NCI-H748 treated with DMSO at 0.1 percent for 48 hours (cell line): ENCODE data around the gene HIBCH.
"Not testable (repeated sequence)": the region's sequence is repeated elsewhere in the genome, so short reads cannot be mapped to it uniquely, and the experiment has no call there.

Experiments used
- DNase-seq: peaks from one replicate; lab custom pipeline; 2025; lab: John Stamatoyannopoulos, UW

HIBCH gene

DNA sequence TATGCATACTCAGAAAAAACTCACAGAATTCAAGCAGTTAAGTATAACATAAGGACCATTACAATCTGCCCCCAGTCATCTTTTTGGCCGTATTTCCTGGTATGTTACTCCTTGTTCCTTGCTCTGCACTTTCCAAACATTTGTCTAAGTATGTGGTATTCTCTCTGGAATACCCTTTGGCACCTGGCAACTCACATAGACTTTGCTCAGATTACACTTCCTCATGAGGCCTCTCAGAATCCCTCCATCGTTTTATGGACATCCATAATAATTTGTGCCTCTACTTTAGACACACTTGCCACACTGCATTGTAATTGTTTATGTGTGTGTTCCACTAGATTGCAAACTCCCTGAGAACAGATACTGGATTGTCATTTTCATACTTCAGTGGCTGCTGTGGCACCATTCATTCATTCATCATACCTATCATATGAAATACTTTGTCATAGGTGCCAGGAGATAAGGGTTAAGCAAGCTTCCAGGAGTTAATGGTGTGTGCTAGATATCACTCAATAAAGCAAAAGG is 84.0 kb downstream of the HIBCH start:
- no peak for DNase-seq

DNA sequence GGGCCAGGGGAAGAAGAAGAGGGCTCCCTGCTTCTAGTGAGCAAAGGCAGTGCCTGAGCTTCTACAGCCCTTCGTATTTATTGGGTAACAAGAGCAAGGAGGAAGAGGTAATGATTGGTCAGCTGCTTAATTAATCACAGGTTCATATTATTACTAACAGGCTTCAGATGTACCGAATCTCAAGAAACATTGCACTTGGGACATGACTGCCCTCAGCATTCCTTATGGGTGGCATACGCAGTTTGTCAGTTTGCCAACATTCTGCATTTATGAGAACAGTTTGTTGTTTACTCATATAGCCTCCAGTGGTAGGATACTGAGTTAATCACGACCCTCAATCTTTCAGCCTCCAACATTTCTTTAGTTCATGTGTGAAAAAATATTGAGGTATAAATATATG is 84.5 kb downstream of the HIBCH start:
- DNase-seq, result no peak

DNA sequence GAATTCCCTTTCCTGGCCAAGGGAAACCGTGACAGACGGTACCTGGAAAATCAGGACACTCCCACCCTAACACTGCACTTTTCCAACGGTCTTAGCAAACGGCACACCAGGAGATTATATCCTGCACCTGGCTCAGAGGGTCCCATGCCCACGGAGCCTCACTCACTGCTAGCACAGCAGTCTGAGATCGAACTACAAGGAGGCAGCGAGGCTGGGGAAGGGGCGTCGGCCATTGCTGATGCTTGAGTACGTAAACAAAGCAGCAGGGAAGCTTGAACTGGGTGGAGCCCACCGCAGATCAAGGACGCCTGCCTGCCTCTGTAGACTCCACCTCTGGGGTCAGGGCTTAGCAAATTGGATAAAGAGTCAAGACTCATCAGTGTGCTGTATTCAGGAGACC is 95.6 kb downstream of the HIBCH start:
- not testable (repeated sequence) for DNase-seq

DNA sequence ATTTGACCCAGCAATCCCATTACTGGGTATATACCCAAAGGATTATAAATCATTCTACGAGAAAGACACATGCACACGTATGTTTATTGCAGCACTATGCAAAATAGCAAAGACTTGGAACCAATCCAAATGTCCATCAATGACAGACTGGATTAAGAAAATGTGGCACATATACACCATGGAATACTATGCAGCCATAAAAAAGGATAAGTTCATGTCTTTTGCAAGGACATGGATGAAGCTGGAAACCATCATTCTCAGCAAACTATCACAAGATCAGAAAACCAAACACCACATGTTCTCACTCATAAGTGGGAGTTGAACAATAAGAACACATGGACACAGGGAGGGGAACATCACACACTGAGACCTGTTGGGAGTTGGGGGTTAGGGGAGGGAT is 96.9 kb downstream of the HIBCH start:
- DNase-seq, result not testable (repeated sequence)

DNA sequence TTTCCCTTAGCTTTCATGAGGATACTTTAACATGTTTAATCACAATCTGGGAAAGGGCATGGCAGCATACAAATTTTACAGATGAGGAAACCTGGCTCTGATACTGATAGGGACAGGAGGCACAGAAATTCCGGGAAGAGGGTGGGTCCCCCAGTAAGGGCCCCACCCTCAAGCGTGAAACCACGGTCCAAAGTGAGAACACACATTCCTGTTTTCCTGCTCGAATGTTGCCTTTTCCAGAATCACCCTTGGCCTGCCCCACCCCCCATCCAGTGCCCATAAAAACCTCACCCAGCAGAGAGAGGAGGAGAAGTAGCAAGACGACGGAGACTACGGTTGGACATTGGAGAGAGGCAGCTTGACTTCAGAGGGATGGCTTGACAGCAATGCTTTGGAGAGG is 98.2 kb downstream of the HIBCH start:
- no peak for DNase-seq

DNA sequence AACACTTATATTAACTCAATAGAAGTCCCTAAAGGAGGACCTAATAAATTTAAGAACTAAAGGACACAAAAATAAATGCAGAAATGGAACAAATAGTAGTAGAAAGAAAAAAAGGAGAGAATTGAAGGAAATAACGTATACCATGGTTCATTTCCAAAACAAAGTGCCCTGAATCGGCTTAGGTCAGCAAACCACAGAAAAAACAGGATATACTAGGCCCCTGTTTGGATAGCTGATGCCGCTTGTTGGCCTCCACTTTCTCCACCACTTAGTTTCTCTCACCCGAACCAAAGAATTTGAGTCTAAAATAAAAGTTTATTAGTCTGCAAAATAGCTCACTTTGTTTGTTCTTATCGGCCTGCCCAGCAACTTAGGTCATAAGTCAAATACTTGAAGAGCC is 100.4 kb downstream of the HIBCH start:
- no peak for DNase-seq

DNA sequence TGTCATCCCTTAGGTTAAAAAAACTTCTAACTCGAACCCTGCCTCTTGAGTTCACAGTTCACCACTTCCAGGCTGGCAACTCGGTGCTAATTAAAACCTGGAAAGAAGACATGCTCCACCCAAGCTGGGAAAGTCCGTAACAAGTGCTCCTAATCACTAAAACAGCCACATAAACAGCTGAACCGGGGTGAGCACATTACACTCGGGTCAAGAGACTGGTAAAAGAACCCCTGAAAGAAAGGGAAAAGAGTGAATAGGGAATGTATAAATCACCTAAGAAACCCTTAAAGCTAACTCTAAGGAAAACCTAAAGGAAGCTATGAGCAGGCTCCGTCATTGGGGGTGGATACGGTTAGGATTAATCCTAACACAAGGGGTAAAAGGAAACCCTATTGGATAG is 102.0 kb downstream of the HIBCH start:
- DNase-seq, result no peak

DNA sequence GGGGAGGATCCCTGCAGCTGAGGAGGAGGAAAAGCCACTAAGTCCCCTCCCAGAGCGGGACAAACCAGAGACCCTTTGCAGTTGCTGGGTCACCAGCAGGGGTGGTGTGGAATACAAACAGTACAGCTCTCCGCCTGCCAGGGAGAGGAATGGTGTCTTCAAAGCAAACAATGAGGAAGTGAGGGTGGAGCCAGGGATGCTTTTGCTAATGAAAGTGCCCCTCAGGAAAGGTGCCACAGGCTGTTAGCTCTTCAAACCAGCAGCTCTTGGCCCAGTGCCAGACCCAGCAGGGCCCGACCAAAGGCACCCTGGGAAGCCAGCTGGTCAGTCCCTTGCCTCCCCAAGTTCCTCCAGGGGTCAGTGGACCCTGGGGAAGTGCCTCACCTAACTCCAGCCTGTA is 102.8 kb downstream of the HIBCH start:
- peak; percentile 76 for DNase-seq

DNA sequence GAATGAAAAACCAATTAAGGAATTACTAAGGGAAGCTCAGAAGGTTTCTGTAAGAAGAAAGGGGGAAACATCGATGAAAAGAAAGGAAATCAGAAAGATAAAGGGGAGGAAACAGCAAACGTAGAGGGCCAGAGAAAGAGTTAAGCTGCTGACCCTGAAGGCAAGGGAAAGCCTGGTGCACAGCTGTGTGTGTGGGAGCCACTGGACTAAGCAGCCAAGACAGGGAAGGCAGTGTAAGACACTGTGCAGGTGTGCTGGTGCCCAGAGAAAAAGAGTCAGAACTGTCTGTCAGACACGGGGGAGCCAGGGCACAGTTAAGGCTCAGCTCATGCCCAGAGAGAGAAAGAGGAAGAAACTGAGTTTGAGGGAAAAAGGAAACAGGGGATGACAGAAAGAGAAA is 104.0 kb downstream of the HIBCH start:
- no peak for DNase-seq

DNA sequence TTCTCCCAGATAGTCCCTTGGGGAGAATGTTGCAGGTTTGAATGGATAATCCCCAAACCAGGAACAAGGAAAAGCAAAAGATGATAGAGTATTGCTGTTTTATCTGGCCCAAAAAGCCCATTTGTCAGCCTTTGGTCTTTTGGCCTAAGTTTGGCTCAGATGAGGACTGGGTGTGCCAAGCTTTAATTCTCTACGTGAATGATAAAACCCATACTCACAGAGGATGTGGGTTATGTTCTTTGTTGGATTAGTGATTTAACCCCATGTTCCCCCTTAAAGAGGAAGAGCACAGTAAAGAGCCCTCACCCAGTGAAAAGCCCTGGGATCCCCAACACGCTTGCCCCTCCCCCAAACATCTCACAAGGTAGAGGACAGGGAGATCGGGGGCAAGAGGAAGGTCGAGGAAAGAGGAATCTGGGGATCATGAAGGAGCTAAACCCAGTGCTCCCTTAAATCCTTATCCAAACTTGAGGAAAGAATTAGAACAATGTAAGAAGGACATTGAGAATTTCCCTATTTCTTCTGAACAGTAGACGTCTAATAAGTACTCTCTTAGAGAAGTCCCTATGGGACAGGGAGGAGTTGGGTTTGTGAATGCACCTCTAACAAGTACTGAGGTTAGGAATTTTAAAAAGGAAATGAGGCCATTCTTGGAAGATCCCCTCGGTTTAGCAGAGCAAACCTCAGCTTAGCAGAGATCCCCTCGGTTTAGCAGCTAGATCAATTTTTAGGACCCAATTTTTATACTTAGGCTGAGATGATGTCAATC is 105.0 kb downstream of the HIBCH start:
- no peak for DNase-seq

DNA sequence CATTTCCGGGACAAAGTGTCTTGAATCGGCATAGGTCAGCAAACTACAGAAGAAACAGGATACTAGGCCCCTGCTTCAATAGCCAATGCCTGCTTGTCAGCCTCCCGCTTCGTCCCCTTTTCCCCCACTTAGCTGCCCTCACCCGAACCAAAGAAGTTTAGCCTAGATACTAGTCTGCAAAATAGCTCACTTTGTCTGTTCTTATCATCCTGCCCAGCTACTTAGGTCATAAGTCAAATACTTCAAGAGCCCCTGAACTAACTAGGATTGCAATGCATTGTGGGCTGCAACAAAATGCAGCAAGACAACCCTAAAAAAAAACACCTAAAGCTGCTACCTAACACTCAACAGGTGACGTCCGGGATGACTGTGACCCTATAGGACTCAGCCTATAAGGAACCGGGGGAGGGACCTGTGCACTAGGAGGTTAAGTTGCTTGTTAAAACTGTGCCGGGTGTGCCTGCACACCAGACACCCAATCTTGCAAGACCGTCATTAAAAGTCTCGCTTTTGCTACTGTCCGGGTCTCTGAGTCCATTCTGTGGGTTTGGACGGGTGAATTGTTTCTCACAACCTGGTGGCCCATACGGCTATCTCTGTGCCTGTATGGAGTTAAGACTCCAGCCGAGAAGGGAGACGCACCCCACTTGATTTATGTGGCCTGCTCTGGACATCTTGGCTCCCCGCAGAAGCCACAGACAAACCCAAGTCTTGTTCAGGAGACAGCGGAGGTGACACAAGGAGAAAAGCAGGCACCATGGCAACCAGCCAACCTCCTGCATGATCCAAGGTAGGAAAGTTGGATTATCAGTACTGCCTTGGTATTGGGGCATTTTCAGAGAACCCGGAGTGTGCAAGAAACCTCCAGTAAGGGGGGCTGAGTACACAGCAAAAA is 105.9 kb downstream of the HIBCH start:
- DNase-seq, result no peak

DNA sequence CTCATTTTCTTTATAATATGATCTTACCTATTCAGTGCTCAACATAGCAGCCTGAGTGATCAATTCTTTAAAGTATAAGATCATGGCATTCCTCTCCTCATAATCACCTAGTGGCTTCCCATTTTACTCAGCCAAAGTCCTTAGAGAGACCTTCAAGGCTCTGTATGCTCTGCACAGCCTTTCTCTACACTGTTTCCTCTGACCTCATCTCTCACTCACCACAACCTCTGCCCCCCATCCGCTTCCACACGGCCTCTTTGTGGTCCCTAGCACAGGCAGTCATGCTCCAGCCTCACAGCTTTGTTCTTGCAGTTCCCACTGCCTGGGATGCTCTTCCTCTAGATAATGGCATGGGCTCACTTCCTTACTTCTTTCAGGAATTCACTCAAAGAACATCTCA is 109.2 kb downstream of the HIBCH start:
- no peak for DNase-seq

DNA sequence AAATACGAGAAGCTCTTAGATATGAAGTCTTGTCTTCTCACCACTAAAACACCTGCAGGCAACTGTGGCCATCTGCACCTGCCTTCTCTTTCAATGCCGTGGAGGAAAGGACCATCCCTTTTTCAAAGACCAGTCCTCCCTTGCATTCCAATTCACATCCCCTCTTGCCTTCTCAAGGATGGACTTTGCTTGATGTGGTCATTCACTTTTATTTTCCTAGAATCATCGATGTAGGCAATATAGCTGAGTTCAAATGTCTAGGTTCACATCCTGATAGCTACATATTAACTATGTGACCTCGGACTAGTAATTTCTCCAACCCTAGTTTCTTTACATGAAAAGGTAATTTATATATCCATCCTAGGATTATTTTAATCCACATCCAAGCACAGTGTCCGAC is 110.1 kb downstream of the HIBCH start:
- DNase-seq, result no peak

DNA sequence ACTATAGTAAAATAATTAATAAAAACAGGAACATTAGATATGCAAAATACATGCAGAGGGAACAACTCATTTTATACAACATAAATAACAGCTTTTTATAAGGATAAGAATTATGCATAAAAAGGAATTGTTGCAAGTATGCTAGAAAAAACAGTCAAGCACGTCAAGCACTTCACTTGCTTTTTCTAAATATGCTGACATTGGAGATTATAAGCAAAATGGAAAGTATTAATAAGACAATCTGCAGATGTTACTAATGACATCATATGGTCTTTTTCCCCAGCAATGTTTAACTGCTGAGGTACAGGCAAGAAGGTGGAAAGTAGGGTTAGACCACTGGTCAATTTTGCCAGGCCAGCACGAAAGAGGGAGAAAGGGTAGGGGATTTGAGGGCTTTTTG is 111.7 kb downstream of the HIBCH start:
- DNase-seq, result no peak

DNA sequence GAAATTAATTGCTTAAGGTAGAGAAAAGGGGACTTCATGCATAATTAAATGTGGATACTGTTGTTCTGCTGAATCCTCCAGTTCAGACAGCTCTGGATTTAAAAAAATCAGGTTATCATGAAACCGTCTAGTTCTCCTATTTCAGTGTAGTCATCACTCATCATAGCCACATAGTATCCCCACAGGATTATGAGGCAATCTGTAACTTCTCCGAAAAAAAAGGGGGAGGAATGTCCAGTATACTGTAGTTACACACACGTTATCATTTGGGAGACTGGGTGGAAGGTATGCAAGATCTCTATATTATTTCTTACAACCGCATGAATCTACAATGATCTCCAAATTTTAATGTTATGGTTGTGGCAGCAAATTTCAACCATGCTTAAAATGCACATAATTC is 114.0 kb downstream of the HIBCH start:
- DNase-seq, result no peak

DNA sequence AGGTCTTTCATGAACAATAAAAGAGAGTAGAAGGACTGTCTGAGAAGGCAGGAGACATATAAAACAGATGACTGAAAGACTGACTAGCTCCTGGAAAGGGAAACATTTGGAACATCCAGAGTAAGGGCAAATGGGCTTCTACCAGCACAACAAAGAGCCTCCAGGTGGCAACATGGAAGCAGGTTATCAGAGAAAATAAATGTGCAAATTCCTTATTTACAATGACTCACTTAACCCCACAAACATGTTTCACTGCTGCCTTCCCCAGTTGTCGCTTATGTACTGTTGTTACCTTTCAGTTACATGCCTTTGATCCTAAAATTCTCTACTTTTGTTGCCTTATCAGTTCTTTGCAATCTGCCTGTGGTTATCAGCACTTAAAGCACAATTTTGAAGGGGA is 117.0 kb downstream of the HIBCH start:
- no peak for DNase-seq

DNA sequence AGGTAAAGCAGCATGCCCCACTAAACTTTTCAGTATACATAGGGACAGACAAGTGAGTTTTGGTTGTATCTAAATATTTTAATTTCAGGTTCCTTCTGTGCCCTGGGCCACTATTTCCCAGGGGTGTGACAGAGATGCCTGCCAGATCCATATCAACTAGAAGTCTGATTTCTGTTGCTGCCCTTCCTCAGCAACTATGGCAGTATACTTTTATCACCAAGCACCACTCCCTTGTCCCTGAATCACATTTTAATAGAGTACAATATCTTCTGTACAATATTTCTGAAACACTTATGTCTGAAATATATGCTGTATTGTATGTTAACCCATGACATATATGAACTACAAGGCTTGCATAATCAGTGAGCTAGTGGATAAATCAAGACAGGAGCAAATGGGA is 117.6 kb downstream of the HIBCH start:
- no peak for DNase-seq

DNA sequence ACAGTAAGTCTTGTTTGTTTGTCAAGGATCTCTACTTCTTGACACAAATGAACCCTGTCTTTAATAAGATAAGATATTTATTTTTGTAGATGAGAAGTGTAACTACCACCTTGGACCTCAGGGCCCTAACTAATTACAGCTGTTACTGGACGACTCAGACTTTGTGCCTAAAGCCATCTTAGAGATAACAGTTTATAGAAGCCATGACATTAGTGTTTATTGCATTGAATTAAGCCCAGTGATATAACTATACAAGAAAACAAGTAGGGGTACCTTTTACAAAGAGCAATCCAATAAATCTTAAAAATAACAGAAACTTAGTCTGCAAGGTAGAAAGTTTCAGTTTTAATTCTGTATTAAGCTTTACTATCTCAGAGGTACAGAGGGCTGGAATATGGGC is 119.0 kb downstream of the HIBCH start:
- DNase-seq, result no peak

DNA sequence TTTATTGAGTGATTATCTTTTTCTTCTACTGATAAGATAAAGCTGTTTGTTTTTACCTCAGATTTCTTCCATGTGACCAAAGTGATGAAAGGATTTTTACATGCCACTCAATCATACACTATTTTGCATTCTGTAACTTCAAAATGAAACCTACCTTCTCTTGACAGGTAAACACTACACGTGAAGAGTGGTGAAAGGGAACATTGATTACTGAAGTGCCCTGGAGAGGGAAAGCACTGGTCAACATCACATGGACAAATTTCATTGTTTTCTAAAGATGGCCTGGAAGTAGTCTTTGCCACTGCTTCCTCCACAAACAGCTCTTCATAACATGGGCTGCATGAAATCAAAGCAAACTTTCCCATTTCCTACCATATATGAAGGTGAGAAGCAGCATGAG is 120.1 kb downstream of the HIBCH start:
- no peak for DNase-seq

DNA sequence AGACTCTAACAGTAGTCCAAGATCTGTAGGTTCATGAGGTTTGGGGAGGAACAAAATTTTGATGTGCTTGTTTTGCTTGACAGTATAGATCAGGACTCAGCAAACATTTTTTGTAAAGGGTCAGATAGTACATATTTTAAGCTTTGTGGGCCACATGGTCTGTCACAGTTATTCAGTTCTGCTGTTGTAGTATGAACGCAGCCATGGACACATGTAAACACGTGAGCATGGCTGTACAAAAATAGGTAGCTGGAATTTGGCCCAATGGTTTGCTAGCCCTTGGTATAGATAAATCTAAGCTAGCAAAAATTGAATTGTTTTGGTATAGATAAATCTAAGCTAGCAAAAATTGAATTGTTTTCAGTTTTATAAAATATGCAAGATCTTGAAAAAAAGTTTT is 120.5 kb downstream of the HIBCH start:
- no peak for DNase-seq

DNA sequence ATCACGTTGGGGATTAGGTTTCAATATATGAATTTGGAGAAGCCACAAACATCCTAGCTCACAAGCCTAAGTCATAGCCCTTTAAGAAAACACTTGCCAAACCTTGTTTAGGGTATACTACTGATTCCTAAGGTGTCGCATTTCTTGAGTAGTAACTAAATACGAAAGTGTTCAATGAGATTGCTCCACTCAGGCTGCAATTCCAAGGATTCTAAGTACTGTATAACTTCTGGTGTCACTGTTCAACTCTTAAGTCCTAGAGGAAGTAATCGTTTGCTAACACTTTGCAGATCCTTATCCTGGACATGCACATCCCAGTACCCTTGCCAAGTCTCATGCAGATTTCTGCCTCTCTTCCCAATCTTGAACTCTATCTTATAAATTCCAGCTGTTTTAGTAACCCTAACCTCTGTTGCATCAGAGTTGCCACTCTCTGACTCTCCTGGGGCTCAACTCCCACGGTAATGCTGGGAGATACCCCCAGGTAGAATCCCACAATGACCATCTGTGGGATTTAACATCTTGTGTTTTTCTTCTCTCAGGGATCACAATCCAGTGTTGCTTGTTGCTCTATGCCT is 122.4 kb downstream of the HIBCH start:
- DNase-seq, result no peak

DNA sequence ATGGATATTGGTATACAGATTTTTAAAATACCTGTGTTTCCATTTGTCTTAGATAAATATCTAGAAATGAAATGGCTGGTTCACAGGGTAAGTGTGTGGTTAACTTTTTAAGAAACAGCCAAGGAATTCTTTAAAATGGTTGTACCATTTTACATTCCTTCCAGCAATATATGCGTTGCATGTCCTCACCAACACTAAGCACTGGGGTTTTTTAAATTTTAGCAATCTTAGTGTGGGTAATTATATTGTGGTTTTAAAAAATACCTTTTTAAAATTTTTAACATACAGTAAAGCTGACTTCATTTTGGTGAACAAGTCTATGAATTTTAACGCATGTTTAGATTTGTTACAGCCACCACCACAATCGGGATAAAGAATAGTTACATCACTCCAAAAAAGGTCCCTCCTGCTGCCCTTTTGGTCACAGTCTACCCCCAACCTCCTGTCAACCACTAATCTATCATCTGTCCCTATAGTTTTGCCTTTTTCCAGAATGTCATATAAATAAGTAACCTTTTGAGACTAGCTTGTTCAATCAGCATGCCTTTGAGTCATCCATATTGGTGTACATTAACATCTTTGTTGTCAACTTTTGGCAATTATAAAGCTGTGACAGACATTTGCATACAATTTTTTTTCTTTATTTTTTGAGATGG is 129.0 kb downstream of the HIBCH start:
- no peak for DNase-seq
